IPS-NIHi11 (cell line): ENCODE measurements around the gene DLX3.

ENCODE experiments used
- DNase-seq: peaks from one replicate; pipeline ENCODE4 v3.0.0; 2012; ENCODE audit warnings: mixed read lengths, low spot score

Gene DLX3

GRCh38 chr17:49972486-49973270, 22.3 kb downstream of the DLX3 start:
- DNase-seq, result no peak

- no peak for DNase-seq
Observed at GRCh38 chr17:49971848-49972485, 23.1 kb downstream of the DLX3 start.

GRCh38 chr17:49971199-49971847, 23.7 kb downstream of the DLX3 start:
- no peak for DNase-seq

- no peak for DNase-seq
Observed at GRCh38 chr17:49970498-49970897, 24.5 kb downstream of the DLX3 start.

GRCh38 chr17:49969795-49970389, 25.1 kb downstream of the DLX3 start:
- DNase-seq, result no peak

- DNase-seq, result peak; percentile 52
Observed at GRCh38 chr17:49969134-49969759, 25.8 kb downstream of the DLX3 start, which contains the start of gene DLX4. Gene DLX4, plus strand, starts transcription at chr17:49969190. Its CDS starts 279 bp downstream, at chr17:49969469.

GRCh38 chr17:49968405-49969133, 26.5 kb downstream of the DLX3 start:
- DNase-seq, result peak; percentile 97

GRCh38 chr17:49967621-49968404, 27.2 kb downstream of the DLX3 start:
- DNase-seq, result no peak

GRCh38 chr17:49967205-49967604, 27.8 kb downstream of the DLX3 start:
- no peak for DNase-seq

- no peak for DNase-seq
Observed at GRCh38 chr17:49966767-49967166, 28.3 kb downstream of the DLX3 start.

- no peak for DNase-seq
Observed at GRCh38 chr17:49965524-49965909, 29.5 kb downstream of the DLX3 start.

- DNase-seq, result no peak
Observed at GRCh38 chr17:49964769-49965523, 30.1 kb downstream of the DLX3 start.

GRCh38 chr17:49964303-49964768, 30.7 kb downstream of the DLX3 start:
- no peak for DNase-seq

- no peak for DNase-seq
Observed at GRCh38 chr17:49963626-49964302, 31.3 kb downstream of the DLX3 start.

GRCh38 chr17:49963309-49963625, 31.8 kb downstream of the DLX3 start:
- no peak for DNase-seq

- DNase-seq, result no peak
Observed at GRCh38 chr17:49962599-49963308, 32.3 kb downstream of the DLX3 start.

GRCh38 chr17:49959183-49959935, 35.7 kb downstream of the DLX3 start:
- no peak for DNase-seq

- DNase-seq, result no peak
Observed at GRCh38 chr17:49958723-49959122, 36.3 kb downstream of the DLX3 start.
